ENCODE data around the gene RPS6KA1.

The RPS6KA1 gene

GRCh38 chr1:26529655-26530409, at the start of gene RPS6KA1:
Gene RPS6KA1 (plus strand): TSS chr1:26529761. CDS start chr1:26529921, 160 bp downstream.
- no peak within 1 kb of the TSS for H3K27ac ChIP-seq
- no peaks in the 10 kb centered on the region for H3K27me3 ChIP-seq (replicated peaks)
- no peak for TF ChIP-seq CTCF (IDR thresholded peaks at IDR 0.05; ENCODE audit: low read depth, low read length, missing control alignments)
- no peak for DNase-seq
- no peaks in the 10 kb centered on the region for H3K36me3 ChIP-seq (replicated peaks)
- in situ Hi-C loops (cut with HindIII; ENCODE audit: low pct_ligation_motif_present, low sequenced_read_pairs): no loop called here
- peak within 1 kb of the TSS; percentile 55 for H3K4me3 ChIP-seq (ENCODE audit: low read depth, low read length)

GRCh38 chr1:26482921-26483320, 46.6 kb upstream of the RPS6KA1 start:
- Histone ChIP-seq H3K4me3 (ENCODE audit: low read depth, low read length) (no peak overlapping the region), H3K36me3 (replicated peaks) (peaks cover 2% of the 10 kb centered on the region), H3K27me3 (replicated peaks) (no peaks in the 10 kb centered on the region), H3K27ac (no peak overlapping the region)
- in situ Hi-C loops (cut with HindIII; ENCODE audit: low pct_ligation_motif_present, low sequenced_read_pairs): no loop called here
- no peak for TF ChIP-seq CTCF (IDR thresholded peaks at IDR 0.05; ENCODE audit: low read depth, low read length, missing control alignments)
- DNase-seq: no peak

- no peak overlapping the region for H3K27ac ChIP-seq
- in situ Hi-C loops (cut with HindIII; ENCODE audit: low pct_ligation_motif_present, low sequenced_read_pairs): no loop called here
- H3K36me3 ChIP-seq (replicated peaks): peaks cover 2% of the 10 kb centered on the region
- TF ChIP-seq CTCF (IDR thresholded peaks at IDR 0.05; ENCODE audit: low read depth, low read length, missing control alignments): no peak
- H3K27me3 ChIP-seq (replicated peaks): no peaks in the 10 kb centered on the region
- H3K4me3 ChIP-seq (ENCODE audit: low read depth, low read length): no peak overlapping the region
- DNase-seq: peak; percentile 18
Observed at GRCh38 chr1:26483980-26484379, 45.6 kb upstream of the RPS6KA1 start.

GRCh38 chr1:26490155-26490554, 39.4 kb upstream of the RPS6KA1 start:
- TF ChIP-seq CTCF (IDR thresholded peaks at IDR 0.05; ENCODE audit: low read depth, low read length, missing control alignments): no peak
- Histone ChIP-seq H3K36me3 (replicated peaks) (no peaks in the 10 kb centered on the region), H3K27me3 (replicated peaks) (no peaks in the 10 kb centered on the region), H3K27ac (no peak overlapping the region), H3K4me3 (ENCODE audit: low read depth, low read length) (no peak overlapping the region)
- in situ Hi-C loops (cut with HindIII; ENCODE audit: low pct_ligation_motif_present, low sequenced_read_pairs): no loop called here
- no peak for DNase-seq

GRCh38 chr1:26493267-26493666, 36.3 kb upstream of the RPS6KA1 start:
- in situ Hi-C loops (cut with HindIII; ENCODE audit: low pct_ligation_motif_present, low sequenced_read_pairs): no loop called here
- H3K36me3 ChIP-seq (replicated peaks): no peaks in the 10 kb centered on the region
- no peak for DNase-seq
- H3K27ac ChIP-seq: no peak overlapping the region
- no peaks in the 10 kb centered on the region for H3K27me3 ChIP-seq (replicated peaks)
- TF ChIP-seq CTCF (IDR thresholded peaks at IDR 0.05; ENCODE audit: low read depth, low read length, missing control alignments): no peak
- H3K4me3 ChIP-seq (ENCODE audit: low read depth, low read length): no peak overlapping the region

- TF ChIP-seq CTCF (IDR thresholded peaks at IDR 0.05; ENCODE audit: low read depth, low read length, missing control alignments): no peak
- DNase-seq: no peak
- Histone ChIP-seq H3K27ac (no peak overlapping the region), H3K27me3 (replicated peaks) (no peaks in the 10 kb centered on the region), H3K4me3 (ENCODE audit: low read depth, low read length) (no peak overlapping the region), H3K36me3 (replicated peaks) (no peaks in the 10 kb centered on the region)
- in situ Hi-C loops (cut with HindIII; ENCODE audit: low pct_ligation_motif_present, low sequenced_read_pairs): no loop called here
Observed at GRCh38 chr1:26493938-26494337, 35.6 kb upstream of the RPS6KA1 start.

Data from brain microvascular endothelial cell (primary cell).